Measurements from ENCODE around the gene ADARB1. TPM values are rescaled to one million over a fixed set of nuclear protein-coding genes. Genes with fewer than 3 reads are reported as not detected.

ADARB1 gene
- total and polyA plus RNA-seq, 2 experiments from 2014 or later = 4.8 to 14.8 TPM

- H3K27ac ChIP-seq (ENCODE audit: low read depth) = no peak overlapping the region
- H4K20me1 ChIP-seq (replicated peaks; ENCODE audit: insufficient read depth) = peaks cover 5% of the 10 kb centered on the region
- no peak overlapping the region for H3K4me3 ChIP-seq
- no peaks in the 10 kb centered on the region for H3K27me3 ChIP-seq (ENCODE audit: insufficient read depth)
- no peaks in the 10 kb centered on the region for H3K4me1 ChIP-seq (ENCODE audit: insufficient read depth)
- H3K4me1 Mint-ChIP-seq = no peaks in the 10 kb centered on the region; the same call in 1 of the 3 replicates
- H3F3A ChIP-seq (replicated peaks; ENCODE audit: low read depth) = no peaks in the 10 kb centered on the region
- ATAC-seq (no peak), DNase-seq (ENCODE audit: low spot score) (no peak)
- 0 out of 2 replicates have a peak, but pooled peaks cover 5% of the 10 kb centered on the region for H3K79me2 ChIP-seq (replicated peaks; ENCODE audit: insufficient read depth)
- H3K4me3 Mint-ChIP-seq = no peak overlapping the region
- no peak overlapping the region for H3K27ac Mint-ChIP-seq
- no peak overlapping the region for H3K4me2 ChIP-seq
- no peak for TF ChIP-seq EZH2phosphoT487 (IDR thresholded peaks at IDR 0.05; ENCODE audit: unreplicated experiment)
- no peak for TF ChIP-seq STAT1 (IDR thresholded peaks at IDR 0.05; ENCODE audit: unreplicated experiment)
- no peak for TF ChIP-seq JUNB (IDR thresholded peaks at IDR 0.05; ENCODE audit: unreplicated experiment)
- TF ChIP-seq EZH2 (IDR thresholded peaks at IDR 0.05; ENCODE audit: low read depth, unreplicated experiment) = no peak
- TF ChIP-seq POLR2AphosphoS5 (IDR thresholded peaks at IDR 0.05; ENCODE audit: low read depth) = no peak
- TF ChIP-seq ETS1 (IDR thresholded peaks at IDR 0.05) = no peak
- no peaks in the 10 kb centered on the region for H3K36me3 ChIP-seq (ENCODE audit: insufficient read depth)
- no peaks in the 10 kb centered on the region for H3K36me3 Mint-ChIP-seq (ENCODE audit: low read depth)
- H3K9me3 Mint-ChIP-seq = no peaks in the 10 kb centered on the region
- H3K27me3 Mint-ChIP-seq (ENCODE audit: insufficient read depth, low read depth, poor library complexity) = peaks cover 1% of the 10 kb centered on the region
- no peak overlapping the region for H2AFZ ChIP-seq
- H3K9me2 ChIP-seq (ENCODE audit: insufficient read depth) = no peaks in the 10 kb centered on the region
Observed at GRCh38 chr21:45114072-45114471, 39.7 kb downstream of the ADARB1 start.

GRCh38 chr21:45114475-45114874 lies 40.1 kb downstream of the ADARB1 start:
- no peak for ATAC-seq
- Mint-ChIP-seq H3K9me3 (no peaks in the 10 kb centered on the region), H3K27ac (no peak overlapping the region), H3K4me1 (no peaks in the 10 kb centered on the region; the same call in 1 of the 3 replicates), H3K4me3 (no peak overlapping the region), H3K27me3 (ENCODE audit: insufficient read depth, low read depth, poor library complexity) (peaks cover 1% of the 10 kb centered on the region), H3K36me3 (ENCODE audit: low read depth) (no peaks in the 10 kb centered on the region)
- H3K27me3 ChIP-seq (ENCODE audit: insufficient read depth) = no peaks in the 10 kb centered on the region
- H3K27ac ChIP-seq (ENCODE audit: low read depth) = no peak overlapping the region
- no peaks in the 10 kb centered on the region for H3F3A ChIP-seq (replicated peaks; ENCODE audit: low read depth)
- 0 out of 2 replicates have a peak, but pooled peaks cover 5% of the 10 kb centered on the region for H3K79me2 ChIP-seq (replicated peaks; ENCODE audit: insufficient read depth)
- H2AFZ ChIP-seq = no peak overlapping the region
- no peak for DNase-seq (ENCODE audit: low spot score)
- H3K9me2 ChIP-seq (ENCODE audit: insufficient read depth) = no peaks in the 10 kb centered on the region
- no peaks in the 10 kb centered on the region for H3K36me3 ChIP-seq (ENCODE audit: insufficient read depth)
- H3K4me3 ChIP-seq = no peak overlapping the region
- H3K4me1 ChIP-seq (ENCODE audit: insufficient read depth) = no peaks in the 10 kb centered on the region
- H4K20me1 ChIP-seq (replicated peaks; ENCODE audit: insufficient read depth) = peaks cover 5% of the 10 kb centered on the region
- no peak overlapping the region for H3K4me2 ChIP-seq
- TF ChIP-seq POLR2AphosphoS5 (IDR thresholded peaks at IDR 0.05; ENCODE audit: low read depth) (no peak), EZH2phosphoT487 (IDR thresholded peaks at IDR 0.05; ENCODE audit: unreplicated experiment) (no peak), STAT1 (IDR thresholded peaks at IDR 0.05; ENCODE audit: unreplicated experiment) (no peak), JUNB (IDR thresholded peaks at IDR 0.05; ENCODE audit: unreplicated experiment) (no peak), ZNF114 (CRISPR knock-in tag; IDR thresholded peaks at IDR 0.05) (no peak), EZH2 (IDR thresholded peaks at IDR 0.05; ENCODE audit: low read depth, unreplicated experiment) (no peak), REST (IDR thresholded peaks at IDR 0.05; ENCODE audit: unreplicated experiment) (no peak), NANOG (IDR thresholded peaks at IDR 0.05; ENCODE audit: borderline replicate concordance) (no peak), CTCF (conservative IDR thresholded peaks at IDR 0.05; ENCODE audit: low read depth in 2 of 2) (no peak), ETS1 (IDR thresholded peaks at IDR 0.05) (no peak)
